HG02642 (cell line): ENCODE data around the gene NDST1.

Experiments used
- ATAC-seq: cut with Tn5 transposase; IDR thresholded peaks from one replicate; pipeline ENCODE4 v1.9.1; 2021; ENCODE audit warnings: mild to moderate bottlenecking; ENCODE audit not compliant: unreplicated experiment, poor library complexity

NDST1 gene

DNA sequence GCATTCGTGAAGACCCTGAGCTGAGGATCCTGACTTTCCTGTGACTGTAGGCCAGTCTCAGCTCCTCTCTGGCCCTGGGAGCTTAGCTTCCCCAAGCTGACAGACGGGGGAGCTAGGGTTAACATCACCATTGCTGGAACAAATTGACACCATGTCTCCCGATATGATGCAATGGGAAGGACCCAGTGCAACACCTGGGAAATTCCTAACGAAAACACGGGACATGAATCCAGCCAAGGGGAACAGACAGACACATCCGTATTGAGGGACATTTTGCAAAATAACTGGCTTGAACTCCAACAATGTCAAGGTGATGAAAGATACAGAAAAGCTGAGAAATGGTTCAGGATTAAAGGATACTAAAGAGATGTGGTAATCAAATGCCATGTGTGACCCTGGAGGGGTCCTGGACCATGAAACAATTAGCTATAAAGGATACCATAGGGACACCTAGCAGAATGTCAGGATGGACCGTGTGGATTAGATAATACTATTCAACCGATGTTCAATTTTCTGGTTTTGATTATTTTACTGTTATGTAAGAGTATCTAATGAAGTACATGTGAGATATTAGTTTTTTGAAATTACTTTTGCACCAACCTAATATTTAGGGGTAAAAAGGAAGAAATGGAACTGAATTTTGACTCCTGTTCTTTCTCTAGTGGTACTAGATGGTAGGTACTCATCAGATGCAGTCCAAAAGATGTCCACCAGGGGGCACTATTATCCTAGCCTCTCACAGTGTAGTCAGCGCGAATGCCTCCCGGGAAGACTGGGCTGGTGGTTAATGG is 52.7 kb downstream of the NDST1 start:
- ATAC-seq, result peak; percentile 72

DNA sequence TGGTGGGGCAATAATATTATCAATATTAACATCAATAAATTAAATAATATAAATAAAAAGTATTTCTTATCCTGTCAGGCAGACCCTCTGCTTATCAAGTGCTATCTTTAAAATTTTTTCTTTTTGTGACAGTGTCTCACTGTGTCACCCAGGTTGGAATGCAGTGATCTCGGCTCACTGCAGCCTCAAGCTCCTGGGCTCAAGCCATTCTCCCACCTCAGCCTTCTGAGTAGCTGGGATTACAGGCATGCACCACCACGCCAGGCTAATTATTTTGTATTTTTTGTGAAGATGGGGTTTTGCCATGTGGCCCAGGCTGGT is 53.2 kb downstream of the NDST1 start:
- no peak for ATAC-seq

DNA sequence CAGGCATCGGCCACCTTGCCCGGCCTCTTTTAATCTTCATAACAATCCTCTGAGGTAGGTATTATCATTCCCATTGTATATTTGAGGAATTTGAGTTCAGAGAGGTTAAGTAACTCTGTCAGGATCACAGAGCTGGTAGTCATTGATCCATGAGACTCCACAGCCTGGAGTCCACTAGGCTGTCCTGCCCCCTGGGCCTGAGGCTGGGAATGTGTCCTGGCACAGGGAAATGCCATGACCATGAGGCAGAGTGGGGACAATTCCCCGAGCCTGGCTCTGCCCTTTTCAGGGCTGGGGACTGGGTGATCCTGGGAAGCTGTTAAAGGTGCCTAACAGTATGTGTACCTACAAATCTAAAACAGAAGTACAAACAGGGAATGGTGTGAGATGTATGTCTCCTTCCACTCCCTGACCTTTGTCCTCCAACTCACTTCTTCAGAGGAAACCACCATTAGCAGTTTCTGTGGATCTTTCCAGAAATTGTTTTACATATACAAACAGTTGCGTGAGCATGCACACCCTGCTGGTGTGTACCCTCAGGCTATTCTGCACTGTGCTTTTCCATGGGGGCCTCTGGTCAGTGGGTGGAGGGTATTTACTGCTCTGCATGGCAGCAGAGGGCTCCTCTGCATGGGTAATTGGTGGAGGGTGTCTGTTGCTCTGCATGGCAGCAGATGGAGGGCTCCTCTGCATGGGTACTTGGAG is 53.8 kb downstream of the NDST1 start:
- ATAC-seq, result no peak

- no peak for ATAC-seq
Measured at GRCh38 chr5:150562832-150563231, 54.9 kb downstream of the NDST1 start.

DNA sequence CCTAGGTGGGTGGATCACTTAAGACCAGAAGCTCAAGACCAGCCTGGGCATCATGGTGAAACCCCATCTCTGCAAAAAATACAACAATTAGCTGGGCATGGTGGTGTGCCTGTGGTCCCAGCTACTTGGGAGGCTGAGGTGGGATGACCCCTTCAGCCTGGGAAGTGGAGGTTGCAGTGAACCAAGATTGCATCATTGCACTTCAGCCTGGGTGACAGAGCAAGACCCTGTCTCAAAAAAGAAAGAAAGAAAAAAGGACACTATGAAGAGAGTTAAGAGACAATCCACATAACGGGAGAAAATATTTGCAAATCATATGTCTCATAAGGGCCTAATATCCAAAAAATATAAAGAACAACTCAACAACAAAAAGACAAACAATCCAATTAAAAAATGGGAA is 57.9 kb downstream of the NDST1 start:
- no peak for ATAC-seq

GRCh38 chr5:150567031-150567717 is 59.2 kb downstream of the NDST1 start:
- no peak for ATAC-seq

DNA sequence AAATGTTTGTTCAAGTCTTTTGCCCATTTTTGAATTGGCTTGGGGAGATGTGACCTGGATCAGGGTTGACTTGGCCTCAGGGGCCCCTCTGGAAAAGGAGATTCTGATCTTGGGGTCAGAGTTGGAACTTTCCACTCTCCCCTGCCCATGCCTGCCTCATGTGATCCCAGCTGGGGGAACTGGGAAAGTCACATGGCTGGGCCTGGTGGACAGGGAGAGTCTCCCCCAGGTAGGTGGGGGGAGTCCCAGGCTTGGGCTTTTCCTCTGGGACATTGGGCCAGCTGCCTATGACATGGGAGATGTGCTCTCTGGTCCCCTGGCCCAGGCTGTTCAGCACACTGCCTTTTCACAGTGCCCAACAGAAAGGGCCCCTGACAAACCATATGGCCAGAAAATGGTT is 60.7 kb downstream of the NDST1 start:
- ATAC-seq, result no peak

DNA sequence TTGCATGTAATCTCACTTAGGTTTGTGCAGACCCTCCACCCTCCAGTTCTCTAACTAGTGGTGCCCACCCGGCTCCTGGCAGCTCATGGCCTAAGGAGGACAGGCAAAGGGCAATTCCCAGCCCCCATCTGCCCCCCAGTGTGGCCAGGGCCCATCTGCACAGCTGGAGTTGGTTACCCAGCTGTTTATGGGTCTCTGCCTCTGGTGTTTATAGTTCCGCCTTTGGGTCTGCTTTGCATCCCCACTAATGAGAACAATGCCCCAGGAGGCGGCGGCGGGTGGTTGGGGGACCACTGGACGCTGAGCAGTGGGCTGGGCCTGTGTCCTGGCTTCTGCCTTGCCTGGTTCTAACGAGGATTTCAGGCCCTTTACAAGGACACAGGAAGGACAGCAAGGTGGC is 62.4 kb downstream of the NDST1 start:
- ATAC-seq, result no peak

GRCh38 chr5:150571836-150572235 is 63.9 kb downstream of the NDST1 start:
- no peak for ATAC-seq

DNA sequence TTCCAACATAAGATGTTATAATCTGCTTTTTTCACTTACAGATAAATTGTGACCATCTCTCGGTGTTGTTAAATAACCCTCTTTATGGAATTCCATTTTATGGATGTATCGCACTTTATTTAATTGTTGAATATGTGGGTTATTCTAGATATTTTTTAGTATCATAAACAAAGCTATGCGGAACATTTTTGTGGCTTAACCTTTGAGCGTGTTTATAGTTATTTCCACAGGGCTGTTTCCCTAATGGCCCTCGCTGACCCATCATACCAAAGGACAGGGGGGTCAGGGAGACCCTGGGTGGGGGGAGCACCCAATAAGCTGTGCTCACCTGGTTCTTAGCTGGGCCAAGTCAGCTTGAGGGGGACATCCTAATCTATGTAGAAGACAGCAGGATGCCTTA is 65.3 kb downstream of the NDST1 start:
- ATAC-seq, result no peak

DNA sequence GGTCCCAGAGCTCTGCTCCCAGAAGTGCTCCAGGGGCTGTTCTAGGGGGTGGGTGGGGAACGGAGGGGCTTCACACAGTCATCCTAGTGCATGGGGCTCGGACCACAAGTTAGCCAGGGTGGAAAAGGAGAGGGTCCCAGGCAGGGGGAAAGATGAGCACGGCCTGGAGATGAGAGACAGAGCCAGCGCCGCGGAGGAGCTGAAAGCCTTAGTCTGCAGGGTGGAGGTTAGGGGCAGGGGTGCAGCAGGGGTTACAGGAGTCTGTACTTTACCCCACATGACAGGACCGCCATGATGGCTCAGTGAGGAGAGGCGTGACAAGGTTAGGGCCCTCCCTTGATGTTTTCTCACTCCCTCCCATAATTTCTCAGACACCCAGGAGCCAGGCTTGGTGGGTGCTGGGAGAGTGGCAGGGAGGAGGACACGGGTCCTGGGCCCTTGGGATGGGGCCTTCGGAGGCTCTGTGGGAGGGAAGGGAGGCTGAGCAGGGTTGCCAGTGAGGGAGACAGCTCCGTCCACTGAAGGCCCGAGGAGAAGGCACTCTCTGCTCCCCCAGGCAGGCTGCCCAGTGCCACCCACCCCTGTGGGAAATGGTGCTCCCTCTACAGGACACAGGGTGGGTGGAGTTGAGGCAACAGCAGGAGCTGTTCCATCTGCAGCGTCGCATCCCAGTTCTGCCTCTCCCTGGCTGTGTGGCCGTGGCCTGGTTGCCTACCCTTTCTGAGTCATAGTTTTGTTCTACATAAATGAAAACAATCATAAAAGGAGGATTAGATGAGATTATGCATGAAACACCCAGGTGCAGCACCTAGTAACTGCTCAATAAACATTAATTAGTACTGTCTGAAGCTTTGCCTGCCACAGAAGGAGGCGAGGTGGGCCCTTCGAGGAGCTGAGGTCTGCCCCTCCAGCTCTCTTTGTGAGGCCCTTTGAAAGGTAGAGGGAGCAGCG is 66.2 kb downstream of the NDST1 start:
- no peak for ATAC-seq

DNA sequence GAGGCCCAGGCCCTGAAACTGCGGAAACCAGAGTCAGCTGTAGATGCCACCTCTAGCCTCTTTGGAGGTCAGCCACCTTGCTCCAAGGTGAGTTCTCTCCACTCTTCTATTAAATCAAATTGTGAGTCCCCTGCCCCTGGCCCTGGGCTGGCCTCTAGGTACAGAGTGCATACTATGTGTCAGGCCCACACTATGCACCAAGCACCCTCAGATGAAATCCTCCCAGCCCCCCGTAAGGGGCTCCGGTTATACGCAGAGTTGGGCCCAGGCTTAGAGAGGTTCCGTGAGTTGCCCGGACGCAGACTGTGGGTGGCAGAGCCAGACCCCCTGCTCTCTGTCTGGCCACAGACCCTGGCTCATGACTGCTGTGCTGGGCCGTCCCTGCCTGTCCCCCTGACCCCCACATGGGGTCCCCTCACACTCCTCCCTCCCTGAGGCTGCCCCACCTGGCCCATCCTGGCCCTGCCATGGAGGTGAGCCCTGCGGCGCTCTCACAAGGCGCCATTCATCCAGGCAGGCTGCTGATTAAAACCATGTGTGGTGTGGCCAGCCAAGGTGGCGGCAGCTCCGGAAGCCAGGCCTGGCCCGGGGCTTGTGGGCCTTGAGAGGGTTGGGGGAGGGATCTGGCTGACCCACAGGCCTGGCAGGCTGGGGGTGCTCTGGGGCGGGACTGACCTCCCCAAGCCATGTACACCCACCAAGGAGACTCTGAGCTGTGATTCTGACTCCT is 67.1 kb downstream of the NDST1 start:
- ATAC-seq, result no peak

DNA sequence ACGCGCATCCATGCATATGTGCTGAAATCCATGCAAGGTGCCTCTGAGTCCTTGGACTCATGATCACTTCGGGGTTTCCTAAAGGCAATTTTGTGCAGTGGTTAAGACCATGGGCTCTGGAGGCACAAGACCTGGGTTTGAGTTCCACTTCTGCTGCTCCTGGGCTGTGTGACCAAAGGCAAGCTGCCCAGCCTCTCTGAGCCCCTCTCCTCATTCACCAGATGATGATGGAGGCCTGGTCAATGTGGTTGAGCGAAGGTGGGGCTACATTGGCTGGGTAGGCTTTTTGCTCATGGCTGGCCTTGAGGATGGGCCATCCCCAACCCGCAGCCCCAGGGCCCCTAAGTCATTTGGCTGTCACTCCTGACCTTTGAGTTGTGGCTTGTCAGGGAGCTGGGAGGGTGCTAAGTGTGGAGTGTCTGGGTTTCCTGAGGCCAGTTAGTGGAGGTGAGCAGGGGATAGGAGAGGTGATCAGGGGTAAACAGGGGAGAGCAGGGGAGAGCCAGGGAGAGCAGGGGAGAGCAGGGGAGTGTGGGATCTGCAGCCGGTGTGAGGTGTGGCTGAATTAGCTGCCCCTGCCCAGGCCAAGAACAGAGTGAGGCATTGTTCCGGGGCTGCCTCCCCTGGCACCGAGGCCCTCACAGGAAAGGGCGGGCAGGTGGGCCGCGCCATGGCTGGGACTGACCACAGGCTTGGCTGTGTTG is 68.0 kb downstream of the NDST1 start:
- no peak for ATAC-seq

DNA sequence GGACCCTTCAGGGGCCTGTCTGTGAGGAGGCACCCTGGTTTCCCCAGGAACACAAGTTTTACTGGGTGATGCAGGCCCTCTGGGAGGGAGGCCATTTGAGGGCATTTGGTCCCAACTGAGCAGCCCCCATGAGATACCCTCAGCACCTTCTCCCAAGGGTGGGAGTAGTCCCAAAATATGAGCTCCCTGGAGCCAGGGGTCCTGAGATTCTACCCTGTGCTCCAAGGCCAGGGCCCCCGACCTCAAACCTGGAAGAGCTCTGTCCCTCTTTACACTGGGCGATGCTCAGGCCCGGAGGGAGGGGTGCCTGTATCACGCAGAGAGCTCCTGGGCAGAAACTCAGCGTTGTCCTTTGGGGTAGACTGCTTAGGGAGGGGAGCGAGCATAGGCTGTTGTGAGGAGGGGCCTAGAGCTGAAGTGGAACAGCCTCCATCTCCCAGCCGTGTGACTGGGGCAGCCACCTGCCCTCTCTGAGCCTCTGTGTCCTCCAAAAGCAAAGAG is 68.6 kb downstream of the NDST1 start:
- no peak for ATAC-seq

DNA sequence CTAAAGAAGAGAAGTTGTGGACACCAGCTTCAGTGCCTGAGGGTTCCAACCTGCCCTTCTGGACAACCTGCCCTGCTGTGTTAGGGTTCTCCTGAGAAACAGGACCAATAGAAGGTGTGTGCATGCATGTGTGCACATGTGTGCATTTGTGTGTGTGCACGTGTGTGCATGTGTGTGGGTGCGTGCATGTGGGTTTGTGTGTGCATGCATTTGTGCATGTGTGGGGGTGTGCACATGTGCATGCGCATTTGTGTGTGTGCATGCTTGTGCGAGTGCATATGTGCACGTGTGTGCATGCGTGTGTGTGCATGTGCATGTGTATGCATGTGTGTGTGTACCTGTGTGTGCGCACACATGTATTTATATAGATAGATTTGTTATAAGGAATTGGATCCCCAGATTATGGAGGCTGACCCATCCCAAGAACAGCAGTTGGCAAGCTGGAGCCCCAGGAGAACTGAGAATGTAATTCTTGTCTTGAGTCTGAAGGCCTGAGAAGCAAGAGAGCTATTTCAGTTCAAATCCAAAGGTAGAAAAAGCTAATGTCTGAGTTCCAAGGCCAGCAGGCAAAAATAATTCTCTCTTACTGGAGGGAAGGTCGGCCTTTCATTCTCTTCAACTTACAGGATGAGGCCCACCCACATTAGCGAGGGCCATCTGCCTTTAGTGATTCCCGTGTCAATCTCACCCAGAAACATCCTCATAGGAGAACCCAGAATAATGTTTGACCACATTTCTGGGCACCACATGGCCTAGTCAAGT is 69.6 kb downstream of the NDST1 start:
- ATAC-seq, result no peak

DNA sequence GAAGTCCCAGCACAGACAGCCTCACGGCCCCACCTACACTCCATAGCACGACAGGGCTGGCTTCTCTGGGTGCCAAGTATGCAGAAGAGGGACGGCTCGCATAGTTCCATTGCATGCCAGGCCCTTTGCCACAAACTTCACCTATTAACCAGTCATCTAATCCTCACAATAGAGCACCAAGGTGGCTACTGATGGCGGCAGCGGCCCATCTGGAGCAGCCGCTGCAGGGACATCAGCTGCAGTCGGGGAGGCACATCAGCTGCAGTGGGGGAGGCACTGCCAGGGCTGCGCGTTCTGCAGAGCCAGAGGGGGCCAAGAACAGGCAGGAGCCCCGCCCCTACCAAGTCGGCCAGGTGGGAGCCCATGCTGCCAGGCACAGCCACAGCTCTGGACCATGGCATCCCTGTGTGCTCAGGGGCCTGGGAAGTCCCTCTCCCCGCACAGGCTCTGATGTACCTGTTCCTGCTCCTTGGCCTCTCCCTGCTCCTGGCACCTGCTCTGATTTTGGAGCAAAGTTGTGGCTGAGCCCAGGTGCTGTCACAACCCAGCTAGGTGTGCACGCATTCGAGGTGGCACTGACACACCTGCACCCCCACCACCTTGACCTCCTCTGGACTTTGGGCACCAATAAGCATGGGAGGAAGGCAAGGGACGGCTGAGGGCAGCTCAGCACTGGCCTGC is 71.0 kb downstream of the NDST1 start:
- no peak for ATAC-seq

DNA sequence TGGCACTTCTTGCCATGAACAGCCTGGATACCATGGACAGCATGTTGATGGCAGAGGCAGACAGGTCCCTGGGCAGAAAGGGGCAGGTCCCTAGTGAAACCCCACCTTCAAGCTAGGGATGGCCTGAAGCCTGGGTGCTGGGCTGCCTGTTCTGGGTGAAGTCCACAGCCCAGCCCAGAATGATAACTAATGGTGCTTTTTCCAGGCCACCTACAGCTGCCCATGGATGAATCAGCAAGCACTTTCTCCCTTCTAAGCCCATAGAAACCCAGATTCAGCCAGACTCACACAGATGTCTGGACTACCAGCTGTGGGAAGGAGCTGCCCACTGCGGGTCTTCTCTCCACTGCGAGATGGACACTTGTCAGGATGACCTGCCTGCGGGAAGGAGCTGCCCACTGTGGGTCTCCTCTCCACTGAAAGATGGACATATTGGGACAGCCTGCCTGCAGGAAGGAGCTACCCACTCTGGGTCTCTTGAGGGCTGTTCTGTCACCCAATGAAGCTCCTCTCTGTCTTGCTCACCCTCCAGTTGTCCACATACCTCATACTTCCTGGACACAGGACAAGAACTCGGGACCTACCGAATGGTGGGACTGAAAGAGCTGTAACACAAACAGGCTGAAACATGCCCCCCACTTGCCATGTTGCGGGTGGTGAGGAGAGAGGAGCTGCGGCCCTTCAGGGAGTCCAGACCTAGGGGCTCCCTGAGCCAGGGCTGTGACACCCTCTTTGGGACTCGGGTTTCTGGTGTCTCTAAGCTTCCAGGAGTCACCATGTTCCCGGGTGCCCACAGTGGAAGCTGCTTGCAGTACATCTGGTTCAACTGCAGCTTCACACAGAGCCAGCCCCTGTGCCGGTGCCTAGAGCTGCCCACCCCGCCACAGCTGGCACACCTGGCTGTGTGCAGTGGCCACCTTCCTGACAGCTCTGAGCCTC is 71.8 kb downstream of the NDST1 start:
- ATAC-seq, result no peak
